Fibroblast of skin of left biceps (primary cell): Measurements from ENCODE around the gene ZMYND8.
"Not testable (repeated sequence)": the region's sequence is repeated elsewhere in the genome, so short reads cannot be mapped to it uniquely, and the experiment has no call there.

ENCODE experiments used
- DNase-seq, 2 experiments: peaks; one replicate each; pipeline ENCODE4 v3.0.0-alpha.2; 2013; ENCODE audit warnings: low read depth in 2 of 2

Gene ZMYND8

DNA sequence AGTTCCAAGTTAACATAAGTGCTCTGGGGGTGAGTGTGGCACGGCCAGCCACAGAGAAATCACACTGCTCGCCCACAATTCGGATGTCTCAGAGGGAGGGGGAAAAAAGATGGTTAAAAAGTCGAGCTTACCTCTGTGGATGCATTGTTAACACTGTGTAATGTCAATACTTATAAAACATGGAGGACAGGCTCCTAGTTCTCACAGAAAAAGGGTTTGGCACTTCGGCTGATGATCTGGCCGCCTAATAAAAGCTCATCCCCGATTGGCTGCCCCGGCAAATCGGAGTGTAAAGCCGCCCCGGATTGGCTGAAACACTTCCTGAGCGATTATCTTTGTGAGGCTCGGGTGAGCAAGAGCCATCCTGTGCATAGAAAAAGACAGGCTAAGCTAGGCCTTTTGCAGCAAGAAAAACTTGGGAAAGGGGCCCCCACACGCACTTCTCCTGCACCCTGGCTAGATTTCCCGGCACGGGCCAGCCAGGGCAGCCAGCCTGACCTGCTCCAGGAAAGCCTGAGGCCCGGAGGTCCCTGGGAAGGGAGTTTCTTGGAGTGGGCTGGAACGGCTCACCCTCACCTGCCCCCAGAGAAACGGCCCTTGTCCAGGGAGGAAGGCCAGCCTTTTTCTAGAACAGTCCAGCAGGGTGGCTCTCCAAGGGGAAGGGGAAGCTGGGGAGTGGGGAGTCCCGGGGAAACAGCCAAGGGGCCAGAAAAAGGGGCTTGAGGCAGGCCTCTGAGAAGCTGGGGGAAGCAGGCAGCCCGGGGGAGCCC is at the start of gene ZMYND8:
Gene ZMYND8 (minus strand): TSS at position 174 of the 770 bp plus-strand sequence. CDS start 29 bp downstream, at position 145.
- peak; percentile 89 to 90 for DNase-seq

DNA sequence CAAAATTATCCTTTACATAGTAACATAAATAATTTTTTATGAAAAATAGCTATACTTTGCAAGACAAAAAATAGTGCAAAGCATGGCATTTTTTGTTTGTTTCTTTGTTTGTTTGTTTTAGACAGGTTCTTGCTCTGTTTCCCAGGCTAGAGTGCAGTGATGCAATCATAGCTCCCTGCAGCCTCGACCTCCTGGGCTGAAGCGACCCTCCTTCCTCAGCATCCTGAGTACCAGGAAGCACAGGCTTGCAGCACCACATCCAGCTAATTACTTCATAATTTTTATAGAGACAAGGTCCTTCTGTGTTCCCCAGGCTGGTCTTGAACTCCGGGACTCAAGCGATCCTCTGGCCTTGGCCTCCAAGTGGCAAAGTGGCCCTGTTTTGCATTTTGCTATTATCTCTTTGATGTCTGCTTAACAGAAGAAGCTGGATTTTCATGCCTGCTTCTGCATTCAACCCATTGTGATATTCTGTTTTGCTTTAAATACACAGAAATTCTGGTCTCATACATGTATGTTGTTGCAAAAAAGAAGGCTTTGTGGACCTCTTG is 49.4 kb upstream of the ZMYND8 start:
- DNase-seq, result no peak

GRCh38 chr20:47400685-47401084 is 44.2 kb upstream of the ZMYND8 start:
- no peak for DNase-seq

- DNase-seq, result no peak
Observed at GRCh38 chr20:47397652-47398301, 41.3 kb upstream of the ZMYND8 start.

DNA sequence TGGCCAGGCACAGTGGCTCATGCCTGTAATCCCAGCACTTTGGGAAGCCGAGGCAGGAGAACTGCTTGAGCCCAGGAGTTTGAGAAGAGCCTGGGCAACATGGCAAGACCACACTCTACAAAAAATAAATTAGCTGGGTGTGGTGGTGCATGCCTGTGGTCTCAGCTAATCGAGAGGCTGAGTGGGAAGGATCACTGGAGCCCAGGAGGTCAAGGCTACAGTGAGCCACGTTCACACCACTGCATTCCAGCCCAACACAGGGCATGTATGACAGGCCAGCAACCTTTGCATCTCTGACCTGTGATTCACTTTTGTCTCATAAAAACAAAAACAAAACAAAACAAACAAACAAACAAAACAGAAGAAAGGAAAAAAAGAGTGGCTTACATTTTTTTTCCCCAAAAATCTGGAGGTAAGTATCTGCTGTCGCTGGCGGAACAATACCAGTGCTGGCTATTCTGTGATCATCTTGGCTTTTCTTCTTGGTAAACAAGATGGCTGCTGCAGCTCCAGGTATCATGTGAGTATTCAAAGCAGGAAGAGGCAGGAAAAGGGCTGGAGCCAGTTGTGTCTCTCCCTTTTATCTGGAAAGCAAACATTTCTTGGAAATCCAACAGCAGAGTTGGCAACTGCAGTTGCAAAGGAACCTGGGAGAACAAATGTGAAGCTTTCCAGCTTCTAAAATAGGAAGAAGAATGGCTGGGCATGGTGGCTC is 40.4 kb upstream of the ZMYND8 start:
- no peak for DNase-seq

DNA sequence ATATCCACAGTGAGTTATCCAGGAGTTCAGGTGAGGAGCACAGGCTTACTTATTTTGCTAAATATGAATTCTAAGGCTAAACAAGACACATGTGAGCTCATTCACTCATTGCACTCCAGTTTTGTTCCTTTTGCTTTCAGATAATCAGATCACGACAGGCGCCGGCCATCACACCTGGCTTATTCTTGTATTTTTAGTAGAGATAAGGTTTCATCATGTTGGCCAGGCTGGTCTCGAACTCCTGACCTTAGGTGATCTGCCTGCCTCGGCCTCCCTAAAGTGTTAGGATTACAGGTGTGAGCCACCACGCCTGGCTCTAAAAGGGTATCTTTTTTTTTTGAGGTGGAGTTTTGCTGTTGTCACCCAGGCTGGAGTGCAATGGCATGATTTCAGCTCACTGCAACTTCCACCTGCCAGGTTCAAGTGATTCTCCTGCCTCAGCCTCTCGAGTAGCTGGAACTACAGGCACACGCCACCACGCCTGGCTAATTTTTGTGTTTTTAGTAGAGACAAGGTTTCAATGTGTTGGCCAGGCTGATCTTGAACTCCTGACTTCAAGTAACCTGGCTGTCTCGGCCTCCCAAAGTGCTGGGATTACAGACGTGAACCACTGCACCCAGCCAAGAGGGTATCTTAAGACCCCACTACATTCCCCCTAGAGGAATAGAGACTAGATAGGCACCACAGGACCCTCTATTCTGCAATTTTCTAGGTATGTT is 37.5 kb upstream of the ZMYND8 start:
- DNase-seq, result not testable (repeated sequence)

DNA sequence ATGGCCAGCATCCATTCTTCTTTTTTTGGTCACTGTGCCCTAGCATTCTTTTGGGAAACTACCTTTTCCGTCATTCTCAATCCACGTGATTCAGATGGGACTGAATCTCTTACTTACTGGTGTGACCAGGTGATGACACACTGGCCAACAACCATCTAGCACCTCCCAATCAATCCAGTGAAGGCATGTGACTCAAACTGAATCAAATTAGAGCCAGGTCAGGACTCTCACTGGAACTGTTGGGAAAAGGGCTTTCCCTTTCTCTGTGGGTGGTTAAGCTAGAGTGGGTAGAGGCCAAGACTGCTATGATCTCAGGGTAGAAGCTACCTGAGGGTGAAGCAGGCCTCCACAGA is 36.2 kb upstream of the ZMYND8 start:
- DNase-seq, result no peak

GRCh38 chr20:47392015-47392720 is 35.7 kb upstream of the ZMYND8 start:
- DNase-seq, result peak; percentile 78 to 83

DNA sequence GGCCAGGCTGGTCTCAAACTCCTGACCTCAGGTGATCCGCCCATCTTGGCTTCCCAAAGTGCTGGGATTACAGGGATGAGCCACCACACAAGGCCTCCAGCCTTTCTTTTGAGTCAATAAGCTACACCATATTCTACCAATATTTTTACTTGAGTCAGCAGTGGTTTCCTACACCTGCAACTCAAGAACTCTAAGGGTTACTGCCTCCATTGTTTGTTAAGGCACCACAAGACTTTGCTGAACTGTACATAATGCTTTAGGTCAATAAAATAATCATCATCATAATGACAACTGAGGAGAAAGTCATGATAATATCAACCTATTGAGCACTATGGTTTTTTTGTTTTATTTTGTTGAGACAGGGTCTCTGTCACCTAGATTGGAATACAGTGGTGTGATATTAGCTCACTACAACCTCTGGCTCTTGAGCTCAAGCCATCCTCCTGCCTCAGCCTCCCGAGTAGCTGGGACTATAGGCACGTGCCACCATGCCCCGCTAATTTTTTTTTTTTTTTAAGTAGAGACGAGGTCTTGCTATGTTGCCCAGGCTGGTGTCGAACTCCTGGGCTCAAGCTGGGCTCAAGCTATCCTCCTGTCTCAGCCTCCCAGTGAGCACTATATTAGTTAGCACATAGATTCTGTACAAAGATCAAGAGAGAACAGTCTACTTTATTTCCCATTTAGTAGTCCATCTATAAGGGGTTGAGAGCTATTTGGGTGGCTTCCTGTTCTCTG is 34.9 kb upstream of the ZMYND8 start:
- DNase-seq, result no peak

DNA sequence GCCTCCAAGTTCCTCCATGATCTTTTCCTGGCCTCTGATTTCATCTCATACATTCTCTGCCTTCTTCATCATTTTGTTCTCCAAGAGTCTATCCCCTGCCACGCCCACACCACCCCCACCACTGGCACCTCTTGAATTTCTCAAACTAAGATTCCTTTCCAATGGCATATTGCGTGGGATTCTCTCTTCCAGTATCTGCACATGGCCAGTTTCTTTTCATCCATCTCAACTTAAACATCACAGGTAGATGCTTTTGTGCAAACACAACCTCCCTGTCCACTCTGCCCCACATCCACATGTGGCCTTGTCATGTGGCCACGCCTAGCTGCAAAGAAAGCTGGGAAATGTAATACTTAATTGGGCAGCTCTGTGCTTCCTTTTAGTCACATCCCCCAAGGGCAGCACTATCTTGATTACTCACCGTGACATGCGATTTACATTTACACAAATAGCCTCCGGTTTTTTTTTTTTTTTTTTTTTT is 33.4 kb upstream of the ZMYND8 start:
- no peak for DNase-seq

GRCh38 chr20:47385968-47386367 is 29.5 kb upstream of the ZMYND8 start:
- not testable (repeated sequence) for DNase-seq

DNA sequence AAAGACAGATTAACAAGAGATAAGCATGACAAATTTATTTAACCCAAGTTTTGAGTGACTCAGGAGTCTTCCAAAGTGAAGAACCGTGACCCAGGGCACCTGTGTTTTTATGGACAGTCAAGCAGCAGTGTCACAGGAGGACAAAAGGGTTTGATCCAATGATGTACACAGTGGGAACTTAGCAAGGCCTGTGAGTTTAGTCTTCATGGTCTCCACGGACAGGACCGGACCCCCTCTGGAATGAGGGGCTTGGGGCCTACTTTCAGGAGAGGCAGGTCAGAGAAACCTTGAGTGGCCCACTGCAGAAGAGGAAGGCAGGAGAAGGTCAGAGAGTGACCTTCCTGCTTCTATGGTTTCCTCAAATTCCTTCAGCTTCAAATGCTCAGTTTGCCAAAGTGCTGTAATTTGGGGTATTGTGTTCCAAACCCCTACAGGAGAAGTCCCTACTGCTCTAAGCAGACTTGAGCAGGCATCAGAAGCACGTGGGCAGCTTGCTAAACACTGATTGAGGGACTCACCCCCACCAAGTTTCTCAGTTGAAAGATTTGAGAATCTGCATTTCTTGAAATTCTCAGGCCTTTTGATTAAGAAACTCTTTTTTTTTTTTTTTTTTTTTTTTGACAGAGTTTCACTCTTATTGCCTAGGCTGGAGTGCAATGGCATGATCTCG is 26.4 kb upstream of the ZMYND8 start:
- DNase-seq, result no peak

- DNase-seq, result no peak
Observed at GRCh38 chr20:47380481-47380880, 24.0 kb upstream of the ZMYND8 start.

GRCh38 chr20:47379433-47380150 is 23.1 kb upstream of the ZMYND8 start:
- no peak for DNase-seq

DNA sequence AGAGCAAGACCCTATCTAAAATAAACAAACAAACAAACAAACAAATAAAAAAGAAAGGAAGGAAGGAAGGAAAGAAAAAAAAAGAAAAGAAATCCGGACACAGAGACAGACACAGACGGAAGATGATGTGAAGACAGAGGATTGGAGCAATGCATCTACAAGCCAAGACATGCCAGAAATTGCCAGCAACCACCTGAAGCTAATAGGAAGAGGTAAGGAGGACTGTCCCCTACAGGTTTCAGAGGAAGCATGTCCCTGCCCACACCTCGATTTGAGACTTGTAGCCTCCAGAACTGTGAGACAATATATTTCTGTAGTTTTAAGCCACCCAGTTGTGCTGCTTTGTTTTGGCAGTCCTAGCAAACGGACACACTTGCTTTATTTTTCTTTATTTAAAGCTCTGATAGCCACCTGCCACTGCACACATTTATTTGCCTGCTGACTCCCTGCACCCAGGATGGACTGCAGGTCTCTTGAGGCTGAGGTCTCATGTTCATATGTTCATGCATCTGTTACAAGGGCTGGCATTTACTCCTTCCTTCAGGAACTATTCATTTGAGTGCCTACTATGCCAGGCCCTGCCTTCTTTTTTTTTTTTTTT is 20.7 kb upstream of the ZMYND8 start:
- DNase-seq, result no peak

- DNase-seq, result not testable (repeated sequence)
Observed at GRCh38 chr20:47376096-47376643, 19.7 kb upstream of the ZMYND8 start.

DNA sequence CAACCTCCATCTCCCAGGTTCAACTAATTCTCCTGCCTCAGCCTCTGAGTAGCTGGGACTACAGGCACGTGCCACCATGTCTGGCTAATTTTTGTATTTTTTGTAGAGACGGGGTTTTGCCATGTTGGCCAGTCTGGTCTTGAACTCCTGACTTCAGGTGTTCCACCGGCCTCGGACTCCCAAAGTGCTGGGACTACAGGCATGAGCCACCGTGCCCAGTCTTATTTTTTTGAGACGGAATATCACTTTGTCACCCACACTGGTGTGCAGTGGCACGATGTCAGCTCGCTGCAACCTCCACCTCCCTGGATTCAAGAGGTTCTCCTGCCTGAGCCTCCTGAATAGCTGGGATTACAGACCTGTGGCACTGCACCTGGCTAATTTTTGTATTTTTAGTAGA is 17.6 kb upstream of the ZMYND8 start:
- DNase-seq, result not testable (repeated sequence)

GRCh38 chr20:47373206-47373733 is 16.8 kb upstream of the ZMYND8 start:
- no peak for DNase-seq
